Measurements from ENCODE around the gene CPE. TPM values are rescaled to one million over a fixed set of nuclear protein-coding genes. Genes with fewer than 3 reads are reported as not detected.

Gene CPE
- total RNA-seq, 2 donors from 2014 or later = 56.8 to 93.6 TPM

- no peaks in the 10 kb centered on the region for H3K27me3 ChIP-seq
- no peak overlapping the region for H3K27ac ChIP-seq
- DNase-seq (ENCODE audit: low spot score) = no peak
- no peaks in the 10 kb centered on the region for H3K36me3 ChIP-seq
- H3K4me1 ChIP-seq = no peaks in the 10 kb centered on the region
- no peaks in the 10 kb centered on the region for H3K9me3 ChIP-seq
- no peak overlapping the region for H3K4me3 ChIP-seq
- TF ChIP-seq CTCF (IDR thresholded peaks at IDR 0.05) = no peak
Observed at GRCh38 chr4:165368114-165368513, 10.7 kb upstream of the CPE start.

- no peak for DNase-seq (ENCODE audit: low spot score)
Observed at GRCh38 chr4:165368567-165368966, 10.2 kb upstream of the CPE start.

GRCh38 chr4:165369522-165369921 lies 9.3 kb upstream of the CPE start:
- no peaks in the 10 kb centered on the region for H3K27me3 ChIP-seq
- no peak for TF ChIP-seq CTCF (IDR thresholded peaks at IDR 0.05)
- peaks cover 0 to 6% of the 10 kb centered on the region in 2 donors for H3K9me3 ChIP-seq
- DNase-seq (ENCODE audit: low spot score) = no peak
- no peaks in the 10 kb centered on the region for H3K36me3 ChIP-seq
- no peak overlapping the region for H3K27ac ChIP-seq
- H3K4me1 ChIP-seq = no peaks in the 10 kb centered on the region
- no peak overlapping the region for H3K4me3 ChIP-seq

More at GRCh38 chr4:165368567-165368966, 10.2 kb upstream of the CPE start:
- TF ChIP-seq CTCF (IDR thresholded peaks at IDR 0.05) = no peak
- H3K27me3 ChIP-seq = no peaks in the 10 kb centered on the region
- no peaks in the 10 kb centered on the region for H3K4me1 ChIP-seq
- H3K4me3 ChIP-seq = no peak overlapping the region
- no peaks in the 10 kb centered on the region for H3K9me3 ChIP-seq
- H3K36me3 ChIP-seq = no peaks in the 10 kb centered on the region
- no peak overlapping the region for H3K27ac ChIP-seq

- Histone ChIP-seq H3K36me3 (no peaks in the 10 kb centered on the region), H3K4me3 (no peak overlapping the region), H3K27me3 (no peaks in the 10 kb centered on the region), H3K9me3 (peaks cover 0 to 12% of the 10 kb centered on the region in 2 donors), H3K27ac (no peak overlapping the region), H3K4me1 (no peaks in the 10 kb centered on the region)
- no peak for DNase-seq (ENCODE audit: low spot score)
- no peak for TF ChIP-seq CTCF (IDR thresholded peaks at IDR 0.05)
Observed at GRCh38 chr4:165370530-165370929, 8.3 kb upstream of the CPE start.

- no peak for DNase-seq (ENCODE audit: low spot score)
- Histone ChIP-seq H3K9me3 (peaks cover 0 to 12% of the 10 kb centered on the region in 2 donors), H3K36me3 (no peaks in the 10 kb centered on the region), H3K27me3 (no peaks in the 10 kb centered on the region), H3K4me1 (no peaks in the 10 kb centered on the region), H3K27ac (no peak overlapping the region), H3K4me3 (no peak overlapping the region)
- no peak for TF ChIP-seq CTCF (IDR thresholded peaks at IDR 0.05)
Observed at GRCh38 chr4:165375465-165375864, 3.3 kb upstream of the CPE start.

GRCh38 chr4:165378398-165378744 lies 437 bp upstream of the CPE start:
- TF ChIP-seq CTCF (IDR thresholded peaks at IDR 0.05) = no peak
- Histone ChIP-seq H3K4me1 (no peaks in the 10 kb centered on the region), H3K9me3 (peaks cover 0 to 12% of the 10 kb centered on the region in 2 donors), H3K36me3 (no peaks in the 10 kb centered on the region), H3K27ac (peak overlapping the region; percentile 65 to 78), H3K27me3 (no peaks in the 10 kb centered on the region), H3K4me3 (peak overlapping the region; percentile 46 to 69)
- no peak for DNase-seq (ENCODE audit: low spot score)
